GM18867 (cell line): ENCODE measurements around the gene SF3A2.

Experiments
- ATAC-seq: cut with Tn5 transposase; IDR thresholded peaks from one replicate; pipeline ENCODE4 v1.9.1; 2021; ENCODE audit warnings: mild to moderate bottlenecking, moderate library complexity; ENCODE audit not compliant: unreplicated experiment

SF3A2 gene

GRCh38 chr19:2252055-2252796 is 15.6 kb downstream of the SF3A2 start:
- no peak for ATAC-seq

GRCh38 chr19:2252797-2253105 is 16.1 kb downstream of the SF3A2 start:
- no peak for ATAC-seq

GRCh38 chr19:2253106-2254063 is 16.8 kb downstream of the SF3A2 start:
- ATAC-seq = no peak

GRCh38 chr19:2254064-2254872 is 17.6 kb downstream of the SF3A2 start:
- no peak for ATAC-seq

- ATAC-seq = no peak
These were observed 18.7 kb downstream of the SF3A2 start for GRCh38 chr19:2255112-2255845.

GRCh38 chr19:2255982-2256685 is 19.5 kb downstream of the SF3A2 start, which contains the start of gene JSRP1:
Gene JSRP1, minus strand, starts transcription at chr19:2256417. Its CDS starts 1,103 bp downstream, at chr19:2255314.
- no peak for ATAC-seq

GRCh38 chr19:2259336-2259735 is 22.7 kb downstream of the SF3A2 start:
- ATAC-seq = no peak

- peak; percentile 40 for ATAC-seq
These were observed 23.7 kb downstream of the SF3A2 start for GRCh38 chr19:2260341-2260805.

- no peak for ATAC-seq
These were observed 25.0 kb downstream of the SF3A2 start for GRCh38 chr19:2261438-2262172.

- no peak for ATAC-seq
These were observed 29.8 kb downstream of the SF3A2 start for GRCh38 chr19:2266183-2266993.

GRCh38 chr19:2268480-2268830 is 31.8 kb downstream of the SF3A2 start:
- ATAC-seq = no peak

- no peak for ATAC-seq
These were observed 32.2 kb downstream of the SF3A2 start for GRCh38 chr19:2268861-2269243.

- ATAC-seq = peak; percentile 65
These were observed 32.9 kb downstream of the SF3A2 start for GRCh38 chr19:2269244-2270156.

GRCh38 chr19:2270157-2270422 is 33.5 kb downstream of the SF3A2 start:
- no peak for ATAC-seq

GRCh38 chr19:2270423-2271233 is 34.0 kb downstream of the SF3A2 start:
- no peak for ATAC-seq

GRCh38 chr19:2271234-2272103 is 34.8 kb downstream of the SF3A2 start:
- ATAC-seq = no peak
